K562 (cell line): ENCODE measurements around the gene SMIM22. TPM values are rescaled to one million over a fixed set of nuclear protein-coding genes. Genes with fewer than 3 reads are reported as not detected.

Experiments used
- ATAC-seq: fragments of 200-7000 bp; cut with Tn5 transposase; 3 replicates; pipeline ENCODE4 v1.9.1; 2020; ENCODE audit warnings: moderate library complexity
- BruUV-seq: library from RNA; stranded (reverse); fragments of 400-500 nt; replicated peaks from 2 replicates; lab custom pipeline; 2021; lab: Mats Ljungman, UMichigan
- CTCF ChIA-PET: fragments of 300-600 bp; formaldehyde crosslinking; extraction: SDS; loops from one replicate; lab custom pipeline; 2021; ENCODE audit warnings: low intra/inter-chr PET ratio; lab: Yijun Ruan, JAX
- POLR2A ChIA-PET: fragments of 300-600, 350-650 bp; sonication (Branson Sonifier 250); formaldehyde crosslinking; extraction: SDS; loops from one replicate; lab custom pipeline; 2021; ENCODE audit warnings: antibody characterized with exemption, inconsistent platforms; lab: Yijun Ruan, JAX
- DNase-seq, 4 experiments: peaks; one replicate each; pipeline versions ENCODE4 v3.0.0 to v3.0.0-alpha.2; 2011 to 2018; ENCODE audit warnings: low spot score in 3 of 4, mixed read lengths in 3 of 4; ENCODE audit errors: extremely low read depth in 1 of 4
- FAIRE-seq: peaks from 2 replicates; lab custom pipeline; 2011; peaks lifted over from hg19 to GRCh38; lab: Jason Lieb, UNC
- H2AFZ ChIP-seq: 2 replicates; pipeline ENCODE4 v1.6.0; 2011; ENCODE audit warnings: low read depth, low read length, control low read depth, inconsistent platforms
- H3K27ac ChIP-seq: fragments of 200-600 bp; 3 replicates; pipeline ENCODE4 v1.8.0; 2011; ENCODE audit warnings: low read depth, mild to moderate bottlenecking, control low read depth, inconsistent platforms, low read length, moderate library complexity, mixed read lengths; ENCODE audit errors: extremely low read depth
- H3K27me3 ChIP-seq, 2 experiments: fragments of 300-600 bp in 1 of 2; 2 replicates in 1 of 2; 3 replicates in 1 of 2; pipeline versions ENCODE4 v1.6.0 to v1.8.0; 2011; ENCODE audit warnings: inconsistent platforms in 2 of 2, low read length in 2 of 2, mild to moderate bottlenecking in 1 of 2, mixed read lengths in 1 of 2, moderate library complexity in 1 of 2; ENCODE audit not compliant: control insufficient read depth in 2 of 2, insufficient read depth in 2 of 2
- H3K36me3 ChIP-seq: fragments of 300-600 bp; 3 replicates; pipeline ENCODE4 v1.8.0; 2011; ENCODE audit warnings: mild to moderate bottlenecking, low read length, inconsistent platforms; ENCODE audit not compliant: control insufficient read depth, insufficient read depth
- H3K4me1 ChIP-seq, 2 experiments: fragments of 200-600 bp in 1 of 2; replicated peaks in 1 of 2; 2 replicates in 1 of 2; 3 replicates in 1 of 2; pipeline versions ENCODE4 v1.5.1 to v1.8.0; 2011; ENCODE audit warnings: inconsistent platforms in 2 of 2, low read length in 2 of 2, mild to moderate bottlenecking in 1 of 2, mixed read lengths in 1 of 2, moderate library complexity in 1 of 2; ENCODE audit not compliant: control insufficient read depth in 2 of 2, insufficient read depth in 2 of 2
- H3K4me2 ChIP-seq: 2 replicates; pipeline ENCODE4 v1.6.1; 2011; ENCODE audit warnings: low read length, control low read depth, inconsistent platforms, mixed read lengths; ENCODE audit not compliant: insufficient read depth
- H3K4me3 ChIP-seq: fragments of 200-600 bp; sonication (generic), shearing (Covaris generic); 2 replicates; pipeline ENCODE4 v1.5.1; 2016; ENCODE audit warnings: control low read depth, inconsistent platforms
- H3K79me2 ChIP-seq: fragments of 200-600 bp; 3 replicates; pipeline ENCODE4 v1.8.0; 2011; ENCODE audit warnings: low read length, inconsistent platforms; ENCODE audit not compliant: control insufficient read depth, insufficient read depth
- H3K9ac ChIP-seq, 2 experiments: 2 replicates each; pipeline versions ENCODE4 v1.6.0 to v1.6.1; 2011; ENCODE audit warnings: low read depth in 2 of 2, low read length in 2 of 2, control low read depth in 1 of 2, inconsistent platforms in 1 of 2, mild to moderate bottlenecking in 1 of 2, mixed read lengths in 1 of 2; ENCODE audit not compliant: insufficient read depth in 1 of 2
- H3K9me1 ChIP-seq: one replicate; pipeline ENCODE4 v1.6.0; 2011; ENCODE audit warnings: inconsistent platforms, mild to moderate bottlenecking, low read length, moderate library complexity; ENCODE audit not compliant: control insufficient read depth, insufficient read depth
- H3K9me3 ChIP-seq: replicated peaks from 2 replicates; pipeline ENCODE4 v1.5.1; 2011; ENCODE audit warnings: low read depth, low read length, inconsistent platforms; ENCODE audit not compliant: control insufficient read depth, insufficient read depth
- H4K20me1 ChIP-seq: replicated peaks from 2 replicates; pipeline ENCODE4 v1.6.1; 2011; ENCODE audit warnings: low read length, inconsistent platforms, mixed read lengths; ENCODE audit not compliant: control insufficient read depth, insufficient read depth
- HMG20A ChIP-seq: fragments of 450-650 bp; formaldehyde crosslinking; conservative IDR thresholded peaks from 2 replicates; pipeline ENCODE4 v1.4.0; 2020; ENCODE audit warnings: mild to moderate bottlenecking, mixed read lengths
- KLF1 ChIP-seq: fragments of 450-650 bp; IDR thresholded peaks from 2 replicates; pipeline ENCODE4 v1.6.1; 2016; ENCODE audit warnings: missing genetic modification characterization, missing compliant biosample characterization
- NR1H2 ChIP-seq: sonication (generic); formaldehyde crosslinking; IDR thresholded peaks from 2 replicates; pipeline ENCODE4 v1.4.0; 2020; ENCODE audit warnings: mild to moderate bottlenecking, missing genetic modification reagents
- TARDBP ChIP-seq: fragments of 450-650 bp; IDR thresholded peaks from 2 replicates; pipeline ENCODE4 v1.6.1; 2016
- ZNF384 ChIP-seq: IDR thresholded peaks from 2 replicates; pipeline ENCODE4 v1.6.1; 2012; ENCODE audit warnings: low read depth, low read length, improper control_type of control experiment
- WGBS: fragments of 100-300 bp; shearing (Covaris generic); methylation state at CpG from one replicate; pipeline ENCODE4 v1.1.6; 2016; ENCODE audit warnings: low coverage, mixed read lengths; ENCODE audit not compliant: insufficient coverage; ENCODE audit errors: missing lambda C conversion rate; 5-methylcytosine and 5-hydroxymethylcytosine counted together
- in situ Hi-C: fragments of 300-500 bp; cut with MboI; formaldehyde crosslinking; loops from 4 replicates; pipeline ENCODE4 v1.15.0; 2018; ENCODE audit warnings: inconsistent platforms, mixed read lengths
- intact Hi-C: fragments of 100-400 bp; cut with micrococcal nuclease; formaldehyde crosslinking; loops from 2 replicates; pipeline ENCODE4 v1.14.2; 2022
- polyA plus RNA-seq, 8 experiments: library from polyadenylated mRNA; depleted of rRNA in 4 of 8; stranded (reverse) in 5 of 8; unstranded in 3 of 8; fragments of >200 nt; fragmentation: Nextera tagmentation in 2 of 8; fragmentation: Illumina TruSeq in 1 of 8; extraction: Ambion mirVana in 2 of 8; extraction: Trizol in 1 of 8; gene quantifications; 2 replicates each; pipeline versions ENCODE4 v1.2.1 to v1.2.3, GENCODE V29; 2011 to 2014; ENCODE audit warnings: inconsistent platforms in 1 of 8, missing spikeins in 1 of 8
- total RNA-seq, 7 experiments: library from RNA; depleted of rRNA in 6 of 7; stranded (reverse); fragments of >200 nt in 6 of 7; fragmentation: Illumina TruSeq in 2 of 7; extraction: Trizol in 2 of 7; gene quantifications; 2 replicates each; pipeline versions ENCODE4 v1.2.1 to v1.2.3, GENCODE V29; 2011 to 2021; ENCODE audit warnings: low replicate concordance in 1 of 7
- TF ChIP-seq, protein P1 (sequence below): fragments of 250-450 bp; sonication (Bioruptor Pico); IDR thresholded peaks from 2 replicates; pipeline ENCODE4 v1.5.0; 2020; ENCODE audit warnings: mild to moderate bottlenecking
- TF ChIP-seq, protein P2 (sequence below): sonication (generic); formaldehyde crosslinking; IDR thresholded peaks from 2 replicates; pipeline ENCODE4 v1.8.1; 2023; ENCODE audit warnings: mild to moderate bottlenecking, missing genetic modification reagents

Gene SMIM22
- total and polyA plus RNA-seq, 9 of the 15 experiments (the other 6 are each of a cell fraction or from before 2014, with no cell fraction given): not detected

DNA sequence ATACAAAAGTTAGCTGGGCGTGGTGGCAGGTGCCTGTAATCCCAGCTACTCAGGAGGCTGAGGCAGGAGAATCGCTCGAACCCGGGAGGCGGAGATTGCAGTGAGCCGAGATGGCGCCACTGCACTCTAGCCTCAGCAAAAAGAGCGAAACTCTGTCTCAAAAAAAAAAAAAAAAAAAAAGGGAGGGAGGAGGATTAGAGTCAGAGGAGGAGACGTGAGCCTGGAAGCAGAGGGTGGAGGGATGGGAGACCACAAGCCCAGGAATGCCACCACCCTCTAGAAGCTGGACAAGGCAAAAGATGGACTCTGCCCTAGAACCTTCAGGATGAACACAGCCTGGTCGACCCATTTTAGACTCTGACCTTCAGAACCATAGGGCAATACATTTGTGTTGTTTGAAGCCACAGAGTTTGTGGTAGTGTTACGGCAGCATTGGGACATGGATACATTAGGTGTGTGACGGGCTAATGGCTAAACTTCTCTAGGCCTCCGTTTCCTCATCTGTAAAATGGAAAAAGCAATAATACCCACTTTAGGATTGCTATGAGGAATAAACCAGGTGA, 2.1 kb upstream of the SMIM22 start:
- CTCF ChIA-PET: no interaction called here
- Histone ChIP-seq H3K27ac (no peak overlapping the region), H4K20me1 (no peaks in the 10 kb centered on the region), H2AFZ (peak overlapping the region; percentile 55; the same call in 1 of the 2 replicates), H3K4me1 (peaks cover 10 to 40% of the 10 kb centered on the region in 2 experiments; a peak in 4 of 5 replicates), H3K36me3 (peaks cover 3% of the 10 kb centered on the region; the same call in 1 of the 3 replicates), H3K9me1 (no peaks in the 10 kb centered on the region), H3K9ac (no peak overlapping the region), H3K4me3 (no peak overlapping the region), H3K4me2 (no peak overlapping the region), H3K27me3 (no peaks in the 10 kb centered on the region), H3K9me3 (no peaks in the 10 kb centered on the region), H3K79me2 (no peaks in the 10 kb centered on the region)
- WGBS: 36% methylated on average over 10 of the region's 13 CpGs
- FAIRE-seq (no peak), ATAC-seq (no peak), DNase-seq (no peak)
- no TSS peak for BruUV-seq
- intact Hi-C loops (no loop called here), in situ Hi-C loops (no loop called here)
- POLR2A ChIA-PET: interaction anchor here (0.6 kb wide), 1 partner anchor 15 kb away, joined by 3 read pairs; no protein-coding TSS in a partner anchor
- TF ChIP-seq KLF1 (tag) (no peak), HMG20A (CRISPR knock-in tag) (no peak), TARDBP (no peak), ZNF384 (peak; percentile 64), NR1H2 (CRISPR knock-in tag) (no peak)
- TF ChIP-seq, protein P1, sequence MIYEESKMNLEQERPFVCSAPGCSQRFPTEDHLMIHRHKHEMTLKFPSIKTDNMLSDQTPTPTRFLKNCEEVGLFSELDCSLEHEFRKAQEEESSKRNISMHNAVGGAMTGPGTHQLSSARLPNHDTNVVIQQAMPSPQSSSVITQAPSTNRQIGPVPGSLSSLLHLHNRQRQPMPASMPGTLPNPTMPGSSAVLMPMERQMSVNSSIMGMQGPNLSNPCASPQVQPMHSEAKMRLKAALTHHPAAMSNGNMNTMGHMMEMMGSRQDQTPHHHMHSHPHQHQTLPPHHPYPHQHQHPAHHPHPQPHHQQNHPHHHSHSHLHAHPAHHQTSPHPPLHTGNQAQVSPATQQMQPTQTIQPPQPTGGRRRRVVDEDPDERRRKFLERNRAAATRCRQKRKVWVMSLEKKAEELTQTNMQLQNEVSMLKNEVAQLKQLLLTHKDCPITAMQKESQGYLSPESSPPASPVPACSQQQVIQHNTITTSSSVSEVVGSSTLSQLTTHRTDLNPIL (CRISPR knock-in tag): no peak
- TF ChIP-seq, protein P2, sequence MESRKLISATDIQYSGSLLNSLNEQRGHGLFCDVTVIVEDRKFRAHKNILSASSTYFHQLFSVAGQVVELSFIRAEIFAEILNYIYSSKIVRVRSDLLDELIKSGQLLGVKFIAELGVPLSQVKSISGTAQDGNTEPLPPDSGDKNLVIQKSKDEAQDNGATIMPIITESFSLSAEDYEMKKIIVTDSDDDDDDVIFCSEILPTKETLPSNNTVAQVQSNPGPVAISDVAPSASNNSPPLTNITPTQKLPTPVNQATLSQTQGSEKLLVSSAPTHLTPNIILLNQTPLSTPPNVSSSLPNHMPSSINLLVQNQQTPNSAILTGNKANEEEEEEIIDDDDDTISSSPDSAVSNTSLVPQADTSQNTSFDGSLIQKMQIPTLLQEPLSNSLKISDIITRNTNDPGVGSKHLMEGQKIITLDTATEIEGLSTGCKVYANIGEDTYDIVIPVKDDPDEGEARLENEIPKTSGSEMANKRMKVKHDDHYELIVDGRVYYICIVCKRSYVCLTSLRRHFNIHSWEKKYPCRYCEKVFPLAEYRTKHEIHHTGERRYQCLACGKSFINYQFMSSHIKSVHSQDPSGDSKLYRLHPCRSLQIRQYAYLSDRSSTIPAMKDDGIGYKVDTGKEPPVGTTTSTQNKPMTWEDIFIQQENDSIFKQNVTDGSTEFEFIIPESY (CRISPR knock-in tag): peak; percentile 29; the same call in 1 of the 2 replicates
